Stimulated activated CD8-positive, alpha-beta memory T cell treated with anti-CD3 and anti-CD28 coated beads, Interleukin-12 subunit alpha, Interleukin-12 subunit beta, amount 100 ng/mL, for 1 hour (primary cell): ENCODE measurements around the gene CEP85L.

Experiments
- DNase-seq: peaks from one replicate; pipeline ENCODE4 v3.0.0-alpha.2; 2020; ENCODE audit warnings: low read depth

Gene CEP85L

DNA sequence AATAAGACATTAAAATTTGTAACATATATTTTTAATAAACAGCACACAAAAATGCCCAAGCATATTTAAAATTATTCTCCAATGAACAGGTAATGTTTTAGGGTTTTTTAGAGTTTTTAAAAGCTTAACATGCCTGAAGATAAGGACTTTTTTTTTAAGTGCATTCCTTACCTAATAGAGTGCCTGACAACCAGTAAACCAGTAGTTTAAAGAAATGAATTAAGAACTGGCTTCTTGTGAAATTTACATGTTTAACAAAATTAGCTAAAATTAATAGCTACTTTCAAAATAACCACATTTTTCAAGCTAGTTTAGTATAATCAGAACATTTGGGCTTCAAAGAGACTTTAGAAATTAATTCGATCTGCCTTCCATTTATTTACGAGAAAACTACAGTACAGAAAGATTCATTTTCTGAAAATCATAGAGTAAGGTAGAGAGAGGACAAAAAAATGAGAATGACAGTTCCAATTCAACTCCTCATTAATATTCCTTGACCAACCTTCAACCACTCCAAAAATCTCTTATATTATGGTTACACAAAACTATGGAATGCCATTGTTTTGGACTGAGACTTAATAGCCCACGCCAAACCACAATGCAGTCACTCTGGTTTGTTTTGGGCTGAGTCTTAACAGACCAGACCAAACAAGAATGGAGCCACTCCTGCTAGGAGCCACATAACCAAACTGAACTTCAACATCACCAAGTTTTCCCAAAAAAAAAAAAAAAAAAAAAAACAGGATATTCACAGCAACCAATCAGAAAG, 109.0 kb downstream of the CEP85L start:
- no peak for DNase-seq

DNA sequence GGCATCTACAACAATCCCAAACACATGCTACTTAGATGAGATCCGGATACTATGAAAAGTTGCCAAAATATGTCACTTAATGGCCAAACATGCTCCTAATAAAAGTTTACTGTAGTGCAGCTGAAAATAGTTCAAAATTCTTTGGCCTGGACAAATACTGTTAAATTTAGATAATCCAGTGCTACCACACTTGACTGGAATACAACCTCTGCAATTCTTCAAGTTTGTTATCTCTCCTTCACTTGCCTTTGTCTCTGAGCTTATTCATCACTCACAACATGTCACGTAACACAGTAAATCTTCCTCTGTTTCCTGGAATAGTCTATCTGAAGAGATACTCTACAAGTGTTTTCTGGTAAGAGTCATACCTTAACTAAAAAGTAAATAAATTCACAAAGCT, 113.8 kb downstream of the CEP85L start:
- no peak for DNase-seq

DNA sequence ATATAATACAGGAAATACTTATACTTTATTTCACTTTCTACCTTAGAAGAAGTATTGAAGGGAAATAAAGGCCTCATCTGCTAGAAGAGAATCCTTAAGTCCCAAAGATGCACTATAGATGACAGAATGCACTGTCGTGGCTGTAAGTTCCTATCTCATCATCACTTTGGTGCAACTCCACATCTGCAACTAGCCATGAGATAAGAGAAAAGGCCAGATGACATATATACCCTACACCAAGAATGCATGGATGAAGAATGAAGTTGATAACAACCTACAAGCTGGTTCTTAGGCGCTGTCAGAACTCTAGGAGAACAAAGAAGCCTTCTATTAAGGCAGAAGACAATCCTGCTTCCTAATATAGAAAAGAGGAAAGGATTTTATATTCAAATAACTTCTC, 114.9 kb downstream of the CEP85L start:
- no peak for DNase-seq

DNA sequence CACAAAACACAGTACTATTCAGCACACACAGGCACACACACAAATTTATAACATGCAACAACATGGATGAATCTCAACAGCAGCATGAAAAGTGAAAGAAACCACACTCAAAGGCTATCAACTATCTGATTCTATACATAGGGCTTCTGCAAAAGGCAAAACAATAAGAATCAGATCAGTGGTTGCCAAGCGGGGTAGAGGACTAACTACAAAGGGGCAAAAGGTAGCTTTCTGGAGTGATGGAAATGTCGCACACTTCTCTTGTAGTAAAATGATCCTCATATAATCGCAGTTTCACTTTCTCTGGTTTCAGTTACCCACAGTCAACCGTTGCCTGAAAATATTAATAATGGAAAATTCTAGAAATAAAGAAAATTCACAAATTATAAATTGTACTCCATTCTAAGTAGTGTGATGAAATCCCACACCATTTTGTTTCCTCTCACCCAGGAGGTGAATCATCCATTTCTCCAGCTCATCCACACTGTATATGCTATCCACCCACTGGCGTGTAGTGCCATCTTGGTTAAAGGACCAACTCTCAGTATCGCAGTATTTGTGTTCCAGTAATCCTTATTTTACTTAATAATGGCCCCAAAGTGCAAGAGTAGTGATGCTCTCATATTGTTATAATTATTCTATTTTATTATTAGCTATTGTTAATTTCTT, 116.1 kb downstream of the CEP85L start:
- DNase-seq: no peak

DNA sequence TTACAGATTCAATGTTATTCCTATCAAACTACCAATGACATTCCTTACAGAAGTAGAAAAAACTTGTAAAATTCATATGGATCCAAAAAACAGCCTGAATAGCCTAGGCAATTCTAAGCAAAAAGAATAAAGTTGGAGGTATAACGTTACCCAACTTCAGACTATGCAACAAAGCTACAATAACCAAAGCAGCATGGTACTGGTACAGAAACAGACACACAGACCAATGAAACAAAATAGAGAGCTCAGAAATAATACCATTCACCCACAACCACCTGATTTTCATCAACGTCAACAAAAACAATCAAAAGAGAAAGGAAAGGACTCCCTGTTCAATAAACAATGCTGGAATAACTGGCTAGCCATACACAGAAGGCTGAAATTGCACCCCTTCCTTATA, 120.4 kb downstream of the CEP85L start:
- DNase-seq: no peak

DNA sequence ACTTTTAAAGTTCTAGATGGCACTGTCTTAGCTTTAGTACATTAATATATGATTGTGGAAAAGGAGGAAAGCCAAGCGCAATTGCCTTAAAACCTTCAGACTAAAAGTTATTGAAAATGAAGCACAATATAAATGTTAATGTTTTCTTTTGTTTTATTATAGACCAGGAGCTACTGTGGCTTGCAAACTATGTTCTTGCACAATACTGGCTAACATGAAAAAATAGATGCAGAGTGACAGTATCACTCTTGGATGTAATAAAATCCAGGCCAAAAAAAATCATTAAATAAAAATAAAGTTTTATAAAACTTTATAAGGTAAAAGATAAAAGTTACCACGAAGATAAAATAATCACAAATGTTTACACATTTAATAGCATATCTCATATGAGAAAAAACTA, 121.6 kb downstream of the CEP85L start:
- DNase-seq: no peak

DNA sequence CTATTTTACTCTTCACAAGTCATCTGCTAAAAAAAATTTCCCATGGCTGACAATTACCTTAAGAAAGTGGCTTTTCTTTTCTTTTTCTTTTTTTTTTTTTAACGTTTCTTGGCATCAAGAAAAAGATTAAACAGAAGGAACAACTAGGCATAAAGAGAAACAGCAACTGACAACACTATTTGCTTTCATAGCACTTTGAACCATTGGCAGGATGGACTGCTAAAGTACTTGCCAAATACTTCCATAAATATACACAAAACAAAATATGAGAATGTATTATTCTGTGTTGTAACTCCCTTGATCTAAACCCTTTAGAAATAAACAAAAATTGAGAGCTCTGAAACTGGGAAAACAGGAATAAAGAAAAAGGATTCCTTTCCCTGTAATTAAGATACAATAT, 123.3 kb downstream of the CEP85L start:
- no peak for DNase-seq

DNA sequence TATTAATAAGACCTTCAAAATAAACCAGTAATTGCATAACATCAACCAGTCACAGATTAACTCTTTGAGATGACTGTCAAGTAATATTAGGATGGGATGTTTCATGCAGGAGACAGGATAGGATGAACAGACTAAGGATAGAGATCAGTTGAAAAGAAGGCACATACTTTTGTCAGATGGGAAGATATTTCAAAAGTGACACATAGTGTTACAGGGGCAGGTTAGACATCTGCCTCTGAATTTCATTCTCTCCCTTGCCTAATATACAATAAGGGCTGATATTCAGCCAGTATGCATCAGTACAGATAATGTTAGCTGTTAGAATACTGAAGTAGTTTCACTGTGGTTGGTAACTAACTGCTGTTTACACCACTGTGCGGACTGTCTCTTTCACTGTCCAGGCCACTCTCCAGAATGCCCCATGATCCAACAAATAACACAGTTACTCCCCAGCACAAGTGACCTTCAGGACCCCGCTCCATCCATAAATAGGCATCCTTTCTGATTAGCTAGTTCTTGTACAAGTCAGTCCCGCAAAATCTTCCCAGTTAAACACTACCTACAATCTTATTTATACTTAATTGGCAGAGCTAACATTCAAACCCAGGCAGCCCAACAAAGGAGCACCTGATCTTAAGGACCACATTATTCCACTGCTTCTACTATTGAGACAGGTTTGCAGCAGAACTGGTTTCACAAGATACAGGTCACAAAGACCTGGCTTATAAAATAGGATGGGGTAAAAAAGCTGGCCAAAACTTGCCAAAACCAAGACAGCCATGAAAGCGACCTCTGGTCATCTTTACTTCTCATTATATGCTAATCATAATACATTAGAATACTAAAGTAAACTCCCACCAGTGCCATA, 125.2 kb downstream of the CEP85L start:
- DNase-seq: no peak

DNA sequence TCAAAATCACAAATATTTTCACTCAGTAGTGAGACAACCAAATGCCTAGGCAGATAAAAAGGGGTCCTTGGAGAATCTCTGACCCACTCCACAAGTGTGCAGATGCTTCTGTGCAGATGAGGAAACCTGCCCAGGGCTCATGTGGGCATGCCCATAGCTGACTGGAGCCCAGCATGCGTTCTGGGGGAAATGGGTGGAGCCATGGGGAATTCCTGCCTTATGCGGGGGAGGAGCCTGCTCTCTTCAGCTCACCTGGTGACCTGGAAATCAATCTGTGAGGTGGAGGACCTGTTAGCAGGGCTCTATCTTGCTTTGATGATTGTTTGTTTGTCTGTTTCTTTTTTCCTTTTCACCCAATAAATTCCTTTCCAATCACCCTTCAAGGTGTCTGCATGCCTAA, 126.7 kb downstream of the CEP85L start:
- DNase-seq: no peak

DNA sequence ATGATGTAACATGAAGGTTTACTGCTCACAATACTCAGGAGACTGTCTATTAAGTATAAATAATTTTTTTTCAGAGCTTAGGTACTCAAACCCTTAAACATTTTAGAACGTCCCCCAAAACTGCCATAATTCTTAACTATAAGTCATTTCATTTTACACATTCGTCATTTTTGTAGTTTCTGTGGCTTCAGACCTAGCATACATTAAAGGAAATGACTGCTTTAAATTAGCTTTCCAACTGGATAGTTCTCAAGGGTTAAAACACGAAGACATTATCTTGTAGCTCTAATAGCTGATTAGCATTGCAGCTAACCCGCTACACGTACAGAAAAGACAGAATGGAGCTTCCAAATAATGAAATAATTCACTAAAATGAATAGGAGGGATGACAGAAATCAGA, 128.2 kb downstream of the CEP85L start:
- DNase-seq: no peak

DNA sequence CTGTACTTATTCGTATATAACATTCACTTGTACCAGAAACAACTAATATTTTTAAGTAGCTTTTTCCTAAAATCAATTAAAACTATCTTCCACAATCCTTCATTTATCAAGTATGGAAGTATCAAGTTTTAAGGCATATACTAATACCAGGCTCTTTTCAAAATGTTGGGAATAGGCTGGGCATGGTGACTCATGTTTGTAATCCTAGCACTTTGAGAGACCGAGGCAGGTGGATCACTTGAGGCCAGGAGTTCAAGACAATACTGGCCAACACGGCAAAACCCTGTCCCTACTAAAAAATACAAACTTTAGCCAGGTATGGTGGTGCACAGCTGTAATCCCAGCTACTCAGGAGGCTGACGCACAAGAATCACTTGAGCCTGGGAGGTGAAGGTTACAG, 129.0 kb downstream of the CEP85L start:
- no peak for DNase-seq

DNA sequence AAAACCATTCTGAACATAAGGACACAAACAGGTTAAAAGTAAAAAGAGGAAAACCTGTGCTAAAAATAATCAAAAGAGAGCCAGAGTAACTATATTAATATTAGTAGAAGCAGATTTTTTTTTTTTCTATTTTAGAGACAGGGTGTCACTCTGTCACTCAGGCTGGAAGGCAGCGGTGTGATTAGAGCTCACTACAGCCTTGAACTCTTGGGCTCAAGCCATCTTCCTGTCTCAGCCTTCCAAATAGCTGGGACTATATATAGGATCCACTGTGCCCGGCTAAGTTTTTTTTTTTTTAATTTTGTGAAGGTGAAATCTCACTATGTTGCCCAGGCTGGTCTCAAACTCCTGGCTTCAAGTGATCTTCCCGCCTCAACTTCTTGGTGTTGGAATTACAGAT, 136.7 kb downstream of the CEP85L start:
- no peak for DNase-seq

DNA sequence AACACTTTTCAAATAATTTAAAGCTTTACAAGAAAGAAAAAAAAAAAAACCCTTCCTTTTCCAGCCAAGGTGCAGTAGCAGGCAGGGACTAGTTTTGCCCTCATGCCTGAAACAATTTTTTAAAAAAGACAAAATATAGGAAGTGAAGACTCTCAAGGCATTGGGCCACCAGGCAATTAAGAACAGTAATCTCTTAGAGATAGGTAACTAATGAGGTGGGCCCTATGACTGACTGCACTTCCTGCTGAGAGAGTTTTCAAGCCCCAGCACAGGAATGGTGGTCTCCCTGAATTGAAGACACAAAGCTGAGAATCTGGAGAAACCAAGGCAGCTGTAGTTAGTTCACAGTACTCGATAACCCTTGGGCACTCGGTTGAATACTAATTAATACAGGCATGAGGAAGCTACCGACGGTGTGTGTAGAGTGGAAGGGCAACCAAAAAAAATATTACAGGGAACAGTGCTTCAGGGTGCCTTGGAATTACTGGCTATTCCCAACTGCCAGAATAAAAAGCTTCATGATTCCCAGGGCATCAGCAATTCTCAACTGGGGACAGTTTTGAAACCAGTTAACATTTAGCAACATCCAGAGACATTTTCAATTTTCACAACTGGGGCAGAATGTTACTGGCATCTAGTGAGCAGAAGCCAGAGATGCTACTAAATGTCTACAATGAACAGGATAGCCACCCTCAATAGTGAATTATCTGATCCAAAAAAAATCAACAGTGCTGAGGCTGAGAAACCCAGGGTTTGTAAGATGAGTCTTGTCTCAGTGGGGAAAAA, 139.3 kb downstream of the CEP85L start:
- no peak for DNase-seq

DNA sequence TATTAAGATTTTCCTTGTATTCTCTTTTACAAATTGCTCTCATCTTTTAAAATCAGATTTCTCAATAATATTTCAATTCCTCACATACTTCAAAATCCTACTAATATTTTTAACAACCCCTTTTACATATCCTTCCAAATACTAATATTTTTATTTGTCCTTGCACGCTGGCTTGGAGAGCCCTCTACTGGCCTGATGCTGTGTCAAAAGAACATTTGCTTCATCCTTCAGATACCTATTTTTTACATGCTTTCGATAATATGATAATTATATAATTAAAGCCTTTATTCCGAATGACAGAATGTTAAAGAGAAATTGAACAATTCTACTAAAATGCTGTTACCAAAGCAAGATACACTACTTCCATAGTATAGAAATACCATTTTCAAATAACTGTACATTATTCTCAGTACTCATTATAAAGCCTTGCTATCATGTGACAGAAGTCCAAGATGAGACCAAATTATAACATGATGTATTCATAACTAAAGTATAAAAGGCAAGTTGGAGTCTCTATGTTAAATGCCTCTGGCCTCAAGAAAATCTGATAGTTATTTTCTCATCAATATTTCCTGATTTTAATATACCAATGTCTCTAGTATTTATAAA, 142.3 kb downstream of the CEP85L start:
- no peak for DNase-seq

DNA sequence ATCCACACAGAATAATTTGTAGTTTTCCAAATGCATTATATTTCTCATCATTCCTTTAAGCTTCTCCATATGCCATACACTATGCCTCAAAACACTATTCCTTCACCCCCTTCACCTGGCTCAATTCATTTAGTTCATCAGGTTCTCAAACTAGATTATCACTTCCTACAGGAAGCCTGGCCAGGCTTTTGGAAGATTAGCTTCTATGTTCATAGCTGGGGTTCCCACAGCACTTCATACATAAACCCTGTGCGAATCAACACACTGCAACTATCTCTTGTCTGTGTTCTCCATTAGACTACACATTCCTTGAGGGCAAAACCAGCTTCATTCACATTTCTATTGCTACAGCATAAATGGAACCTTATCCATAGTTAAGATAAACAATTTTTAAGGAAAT, 143.8 kb downstream of the CEP85L start:
- no peak for DNase-seq

DNA sequence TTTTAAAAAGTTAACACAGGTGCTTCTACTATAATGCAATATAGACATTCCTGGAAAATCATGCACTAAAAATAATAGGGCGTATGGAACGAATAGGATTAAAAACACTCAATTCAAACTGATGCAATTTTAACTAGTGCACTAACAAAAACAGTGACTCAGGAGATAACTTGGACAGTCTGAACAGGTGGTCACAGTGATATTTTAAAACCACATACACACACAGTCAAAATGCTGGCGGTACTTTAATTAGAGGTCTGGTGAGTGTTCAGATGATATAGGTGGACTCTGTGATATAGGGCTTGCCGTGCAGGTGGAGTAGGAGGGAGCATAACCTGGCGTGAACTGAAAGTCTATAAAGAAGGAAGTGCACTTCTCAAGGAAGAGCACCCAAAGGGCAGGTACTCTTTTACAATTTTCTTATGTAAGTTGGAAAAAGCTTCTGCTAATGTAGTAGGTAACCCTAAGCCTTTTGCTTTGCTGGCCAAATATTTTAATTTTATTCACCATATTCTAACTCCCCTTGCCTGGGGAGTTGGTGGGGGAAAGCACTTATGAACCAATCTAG, 145.2 kb downstream of the CEP85L start:
- no peak for DNase-seq

DNA sequence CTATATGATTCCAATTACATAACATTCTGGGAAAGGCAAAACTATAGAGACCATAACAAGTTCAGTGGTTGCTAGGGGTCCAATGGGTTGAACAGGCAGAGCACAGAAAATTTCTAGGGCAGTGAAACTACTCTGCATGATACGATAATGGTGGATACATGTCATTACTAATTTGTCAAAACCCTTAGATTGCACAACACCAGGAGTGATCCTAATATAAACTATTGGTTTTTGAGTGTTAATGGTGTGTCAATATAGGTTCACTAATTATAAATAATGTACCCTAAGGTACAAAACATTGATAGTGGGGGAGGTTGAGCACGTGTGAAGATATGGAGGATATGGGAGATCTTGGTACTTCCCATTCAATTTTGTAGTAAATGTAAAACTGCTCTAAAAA, 145.7 kb downstream of the CEP85L start:
- DNase-seq: no peak

DNA sequence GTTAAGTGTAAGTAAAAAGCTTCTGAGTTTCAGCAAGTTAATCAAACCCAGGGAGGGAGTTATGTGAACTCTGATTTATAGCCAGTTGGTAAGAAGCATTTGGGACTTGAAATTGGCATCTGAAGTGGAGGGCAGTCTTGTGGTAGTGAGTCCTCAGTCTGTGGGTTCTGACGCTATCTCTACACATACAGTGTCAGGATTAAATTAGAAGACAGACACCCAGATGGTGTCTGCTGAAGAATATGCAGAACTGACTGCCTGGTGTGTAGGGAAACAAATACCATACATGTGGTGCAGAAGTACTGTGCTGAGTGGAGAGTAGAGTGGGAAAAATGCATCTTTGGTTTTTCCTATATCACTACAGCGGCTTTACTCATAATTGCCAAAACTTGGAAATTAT, 146.8 kb downstream of the CEP85L start:
- DNase-seq: no peak

DNA sequence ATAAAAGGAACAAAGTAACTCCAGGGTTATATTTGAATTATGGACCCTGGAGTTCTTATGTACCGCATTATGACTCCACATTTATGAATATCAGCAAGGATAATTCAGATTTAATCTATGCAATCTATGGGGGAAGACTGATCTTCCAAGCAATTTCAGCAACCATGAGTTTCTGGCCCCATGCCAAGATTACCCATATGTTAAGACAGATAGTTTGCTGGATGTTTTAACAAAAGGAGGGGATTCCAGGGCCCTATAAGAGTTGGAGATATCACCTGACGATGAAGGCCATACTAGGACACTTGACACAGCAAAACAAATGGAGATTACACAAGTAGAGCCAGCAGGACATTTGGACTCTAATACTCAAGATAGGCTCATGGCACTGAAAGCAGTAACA, 149.2 kb downstream of the CEP85L start:
- DNase-seq: no peak

DNA sequence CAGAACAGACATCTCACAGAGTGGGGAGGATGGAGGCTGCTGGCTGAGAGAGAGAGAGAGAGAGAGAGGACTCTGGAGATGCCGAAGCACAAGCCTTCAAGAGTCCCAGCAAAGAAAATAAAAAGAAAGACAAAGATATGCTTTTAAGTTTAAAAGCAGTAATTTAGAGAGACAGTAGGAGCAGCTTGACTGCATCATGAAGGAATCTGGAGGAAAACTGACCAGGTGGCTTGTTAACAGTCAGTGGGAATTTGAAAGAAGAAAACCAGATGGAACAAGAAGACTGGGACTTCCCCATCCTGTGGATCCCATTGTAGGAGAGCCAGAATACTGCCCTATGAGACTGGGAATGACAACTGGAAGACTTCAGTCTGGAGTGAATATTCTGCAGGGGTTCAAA, 149.6 kb downstream of the CEP85L start:
- DNase-seq: no peak

DNA sequence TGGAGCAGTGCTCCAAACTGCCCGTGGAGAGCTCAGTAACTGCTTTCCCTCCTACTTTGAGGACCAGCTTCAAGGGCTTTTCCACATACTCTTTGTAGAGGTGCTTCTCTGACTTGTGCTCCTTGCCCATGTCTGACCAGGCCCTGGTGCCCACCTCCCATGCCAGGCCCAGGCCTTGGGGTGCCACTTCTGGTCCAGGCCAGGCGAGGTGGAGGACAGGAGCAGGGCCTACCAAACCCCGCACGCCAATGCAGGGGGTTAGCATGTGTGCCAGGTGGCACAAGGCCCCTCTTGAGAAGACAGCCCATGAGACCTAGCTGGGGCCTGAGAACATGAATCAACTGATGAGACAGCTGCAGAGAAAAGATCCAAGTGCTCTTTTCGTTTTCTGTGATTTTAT, 150.3 kb downstream of the CEP85L start:
- no peak for DNase-seq
